ENCODE data around the gene TRIM8. TPM values are rescaled to one million over a fixed set of nuclear protein-coding genes. Genes with fewer than 3 reads are reported as not detected.

Gene TRIM8
- total RNA-seq, result 50.2 and 62.6 TPM in 2 replicates

GRCh38 chr10:102644066-102644645, at the start of gene TRIM8:
TSS of gene TRIM8 (plus strand) at chr10:102644479. CDS start at chr10:102644618, 139 bp downstream.

Other genes with a start within 250 kb of the TRIM8 start
- 13.4 and 14.9 TPM in 2 replicates for gene NFKB2, start 248.8 kb upstream of the TRIM8 start, total RNA-seq
- gene PSD, start 225.7 kb upstream of the TRIM8 start, total RNA-seq, result 3.3 and 6.3 TPM in 2 replicates
- 6.7 and 7.9 TPM in 2 replicates for gene FBXL15, start 223.6 kb upstream of the TRIM8 start, total RNA-seq
- gene CUEDC2, start 211.9 kb upstream of the TRIM8 start, total RNA-seq, result 48.2 and 52.5 TPM in 2 replicates
- 0.14 TPM in 1 of 2 replicates, not detected in the other for gene C10orf95, start 192.9 kb upstream of the TRIM8 start, total RNA-seq
- 111 and 112 TPM in 2 replicates for gene ACTR1A, start 141.8 kb upstream of the TRIM8 start, total RNA-seq
- 1.6 and 2.3 TPM in 2 replicates for gene SUFU, start 140.5 kb upstream of the TRIM8 start, total RNA-seq
- gene ARL3, start 69.9 kb downstream of the TRIM8 start, total RNA-seq, result 8.5 and 8.9 TPM in 2 replicates
- 2.1 and 4.3 TPM in 2 replicates for gene SFXN2, start 70.2 kb downstream of the TRIM8 start, total RNA-seq
- gene WBP1L, start 99.5 kb downstream of the TRIM8 start, total RNA-seq, result 35.0 and 65.5 TPM in 2 replicates
- gene CYP17A1, start 192.9 kb downstream of the TRIM8 start, total RNA-seq, result not detected in 2 replicates
- gene BORCS7, start 209.8 kb downstream of the TRIM8 start, total RNA-seq, result 10.5 and 16.0 TPM in 2 replicates
- 6.1 and 13.0 TPM in 2 replicates for gene AS3MT, start 225.0 kb downstream of the TRIM8 start, total RNA-seq

All from smooth muscle cell of bladder (primary cell).